MV-4-11 (cell line): Measurements from ENCODE around the gene CHL1.
"Not testable (repeated sequence)": the region's sequence is repeated elsewhere in the genome, so short reads cannot be mapped to it uniquely, and the experiment has no call there.

Source experiments
- DNase-seq: peaks from one replicate; lab custom pipeline; 2025; lab: John Stamatoyannopoulos, UW

CHL1 gene

DNA sequence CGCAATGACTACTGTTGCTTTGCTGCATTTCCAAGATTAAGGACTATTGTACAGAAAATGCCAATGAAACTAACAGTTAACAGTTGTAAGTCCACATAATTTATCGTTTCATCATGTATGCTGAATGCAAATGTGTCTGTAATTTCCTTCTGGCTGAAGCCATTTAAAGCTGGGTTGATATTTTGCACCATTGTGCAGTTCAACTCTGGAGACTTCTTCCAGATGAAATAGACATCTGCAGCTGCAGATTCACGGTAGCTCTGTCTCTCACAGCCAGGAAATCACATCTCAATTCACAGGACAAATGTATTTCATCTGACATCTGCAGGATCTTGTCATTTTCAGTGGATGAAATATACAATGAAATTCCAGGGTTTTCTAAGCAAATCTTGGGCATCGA is 145.4 kb downstream of the CHL1 start:
- DNase-seq: no peak

DNA sequence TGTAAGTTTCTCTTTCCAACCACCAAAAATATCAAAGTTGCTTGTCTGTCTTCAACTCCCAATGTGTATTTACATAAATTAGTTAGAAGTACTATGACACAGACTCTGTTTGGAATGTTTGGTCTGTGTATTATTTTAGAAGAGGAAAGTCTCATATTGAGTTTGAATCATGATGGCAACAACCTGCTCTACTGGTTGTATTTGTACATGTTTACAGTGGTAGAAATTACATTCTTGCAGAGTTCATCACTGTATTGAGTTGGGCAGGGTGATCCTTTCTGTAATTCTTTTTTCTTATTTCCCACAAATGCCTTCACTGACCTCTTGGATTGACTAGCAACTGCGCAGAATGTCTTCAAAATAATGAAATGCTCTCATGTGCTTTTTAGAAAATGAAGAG is 149.6 kb downstream of the CHL1 start:
- DNase-seq: no peak

DNA sequence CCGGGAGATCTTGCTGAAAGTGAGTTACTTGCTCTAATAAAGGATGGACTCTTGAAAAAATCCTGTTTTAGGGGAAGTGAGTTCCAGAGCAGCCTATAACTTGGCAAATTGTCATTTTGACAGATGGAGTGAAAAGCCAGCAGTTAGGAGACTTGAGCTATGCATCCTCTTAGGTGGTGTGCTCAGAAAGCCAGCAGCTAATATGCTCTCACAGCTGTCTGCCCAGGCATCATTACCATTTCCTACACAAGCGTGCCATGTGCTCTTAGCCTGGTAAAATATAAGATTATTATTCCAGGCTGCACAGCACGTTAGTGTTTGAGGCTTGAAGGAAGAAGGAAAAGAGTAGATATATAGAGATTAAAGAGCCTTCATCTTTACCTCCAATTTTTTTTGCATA is 151.0 kb downstream of the CHL1 start:
- DNase-seq: no peak

DNA sequence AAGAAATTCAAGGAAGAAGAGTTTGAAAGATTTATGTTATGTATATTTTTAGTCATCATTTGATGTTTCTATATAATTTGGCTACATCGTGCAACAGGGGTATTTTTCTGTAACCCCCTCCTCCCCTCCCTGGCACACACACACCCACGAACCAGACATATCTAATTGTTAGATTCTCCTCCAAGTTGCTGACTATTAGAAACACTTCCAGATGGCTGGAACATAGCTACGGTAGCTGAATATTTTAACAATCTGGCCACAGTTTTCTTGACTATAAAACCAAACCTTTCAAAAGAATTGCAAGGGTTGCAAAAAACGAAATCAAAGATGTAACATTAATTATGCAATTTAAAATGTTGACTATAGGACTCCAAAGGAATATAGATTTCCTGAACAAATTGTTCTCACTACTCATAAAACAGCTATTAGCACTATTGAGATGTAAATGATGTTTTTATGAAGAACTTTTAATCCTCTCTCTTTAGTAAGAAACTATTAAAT is 154.4 kb downstream of the CHL1 start:
- no peak for DNase-seq

DNA sequence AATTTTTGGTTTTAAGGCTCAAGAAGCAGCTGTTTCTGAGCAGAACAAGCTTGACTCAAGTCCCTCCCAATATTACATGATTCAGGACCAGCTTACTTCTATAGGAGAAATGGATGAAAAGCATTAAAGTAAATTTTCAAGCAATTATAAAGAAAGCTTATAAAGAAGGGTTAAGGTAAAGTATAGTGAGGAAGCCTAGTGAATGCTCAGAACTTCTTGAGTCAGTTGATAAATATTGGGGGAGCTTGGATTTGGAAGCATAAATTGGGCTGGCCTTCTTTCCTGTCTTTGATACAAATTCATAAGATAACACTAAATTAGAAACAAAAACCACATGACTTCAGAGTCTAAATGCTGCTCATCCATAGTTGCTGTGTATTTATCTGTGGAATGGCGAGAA is 156.0 kb downstream of the CHL1 start:
- no peak for DNase-seq

DNA sequence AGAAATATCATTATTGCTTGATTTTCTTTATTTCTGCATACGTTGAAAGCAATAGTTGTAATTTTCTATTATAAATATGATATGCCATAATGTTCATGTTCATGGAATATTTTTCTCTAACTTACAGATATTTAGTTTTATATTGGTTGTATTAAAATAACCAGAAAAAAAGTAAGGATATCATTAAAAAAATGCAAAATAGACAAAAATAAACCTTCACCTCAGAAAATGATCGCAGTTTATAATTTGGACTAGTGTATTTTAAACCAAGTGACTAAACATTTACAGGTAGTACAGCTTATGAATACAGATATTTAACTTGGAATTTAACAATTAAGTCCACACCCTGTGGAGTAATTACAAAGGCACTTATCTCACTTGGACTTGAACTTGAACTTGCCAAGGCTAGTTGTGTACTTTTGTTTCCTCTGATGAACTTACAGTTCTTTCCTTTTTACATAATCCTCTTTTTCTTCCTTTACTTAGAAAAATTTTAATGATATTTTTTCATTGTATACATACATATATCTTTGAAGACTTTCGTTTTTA is 156.7 kb downstream of the CHL1 start:
- DNase-seq: no peak

DNA sequence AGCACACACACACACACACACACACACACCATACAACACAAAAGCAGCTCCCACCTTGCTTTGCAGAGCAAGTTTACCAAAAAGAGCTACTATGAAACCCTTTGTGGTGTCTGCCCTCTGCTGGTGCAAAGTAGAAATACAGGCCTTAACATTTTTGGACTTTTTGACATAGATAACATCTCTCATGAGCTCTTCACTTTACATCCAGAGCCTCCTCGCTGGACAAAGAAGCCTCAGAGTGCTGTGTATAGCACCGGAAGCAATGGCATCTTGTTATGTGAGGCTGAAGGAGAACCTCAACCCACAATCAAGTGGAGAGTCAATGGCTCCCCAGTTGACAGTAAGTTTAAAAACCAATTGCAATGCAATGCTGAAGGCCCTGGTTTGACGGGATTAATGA is 157.9 kb downstream of the CHL1 start:
- peak; percentile 36 for DNase-seq

DNA sequence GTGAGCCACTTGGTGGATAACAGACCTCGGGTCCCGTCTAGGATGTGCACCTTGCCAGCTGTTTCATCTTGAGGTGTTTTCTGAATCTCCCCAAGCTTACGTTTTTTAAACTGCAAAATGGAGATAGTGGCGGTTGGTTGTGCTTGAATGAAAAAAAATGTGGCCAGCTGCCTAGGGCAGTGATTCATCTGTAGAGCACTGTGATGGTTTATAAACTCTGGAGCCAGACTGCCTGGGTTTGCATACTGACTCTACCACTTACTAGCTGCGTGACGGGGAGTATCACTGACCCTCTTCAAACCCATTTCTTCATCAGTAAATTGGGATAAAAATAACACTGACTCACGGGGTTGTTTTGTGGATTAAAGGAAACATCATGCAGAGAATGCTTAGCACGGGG is 159.1 kb downstream of the CHL1 start:
- DNase-seq: no peak

DNA sequence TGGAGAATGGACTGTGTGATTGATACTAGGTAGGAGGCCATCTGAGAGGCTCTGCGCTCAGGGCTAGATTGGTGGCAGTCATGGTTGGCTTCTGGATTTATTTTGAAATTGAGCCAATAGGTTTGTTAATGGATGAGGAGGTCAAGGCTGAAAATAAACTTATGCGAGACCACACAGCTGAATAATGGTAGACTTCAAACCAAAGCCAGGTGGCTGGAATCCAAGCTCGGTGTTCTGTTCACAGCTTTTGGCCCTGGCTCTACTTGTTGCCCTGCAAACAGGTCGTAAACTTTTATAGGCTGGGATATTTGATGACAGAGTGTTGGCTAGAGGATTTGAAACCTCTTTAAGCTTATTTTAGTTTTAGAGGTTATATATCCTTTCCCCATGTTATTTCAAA is 160.4 kb downstream of the CHL1 start:
- DNase-seq: no peak

DNA sequence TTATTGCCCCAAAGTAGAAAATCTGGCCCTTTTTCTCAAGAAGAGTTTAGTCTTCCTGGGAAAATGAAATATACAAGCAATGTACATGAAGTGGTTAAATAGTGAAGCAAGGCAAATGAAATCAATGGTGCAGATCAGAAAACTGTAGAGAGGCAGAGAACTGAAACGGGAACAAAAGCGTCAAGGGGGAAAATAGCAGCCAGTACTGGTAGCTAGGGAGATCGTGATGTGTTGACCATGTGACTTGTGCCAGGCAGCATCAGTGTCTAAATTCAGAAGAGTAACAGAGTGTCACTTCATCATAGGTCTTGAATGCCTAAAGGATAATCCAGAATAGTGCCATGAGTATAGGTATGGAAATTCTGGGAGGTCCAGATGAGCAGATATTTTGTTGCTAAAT is 163.1 kb downstream of the CHL1 start:
- DNase-seq: no peak

DNA sequence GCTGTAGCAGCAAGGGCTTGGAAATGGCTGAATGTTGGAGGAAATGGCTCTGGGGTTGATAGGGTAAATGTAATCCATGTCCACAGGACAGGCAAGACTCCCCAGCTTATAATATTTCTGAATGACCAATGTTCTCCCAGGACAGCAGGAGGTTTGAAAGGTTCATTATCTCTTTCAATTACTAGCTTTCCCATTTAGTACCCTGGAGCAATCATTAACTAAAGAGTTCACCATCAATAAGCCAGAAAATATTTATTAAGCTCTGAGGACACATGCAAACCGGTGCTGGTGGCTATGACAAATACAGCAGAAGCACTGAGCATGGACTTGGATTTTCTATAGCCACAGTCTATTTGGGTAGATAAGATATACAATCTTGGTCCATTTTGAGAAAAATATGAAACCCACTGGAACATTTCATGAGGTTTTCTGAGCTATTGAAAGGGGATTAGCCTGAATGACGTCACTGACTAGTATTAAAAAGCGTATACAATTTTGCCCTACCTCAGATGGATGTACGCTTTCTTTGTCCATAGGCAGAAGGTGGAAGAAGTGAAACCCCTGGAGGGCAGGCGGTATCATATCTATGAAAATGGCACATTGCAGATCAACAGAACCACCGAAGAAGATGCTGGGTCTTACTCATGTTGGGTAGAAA is 166.2 kb downstream of the CHL1 start:
- no peak for DNase-seq

DNA sequence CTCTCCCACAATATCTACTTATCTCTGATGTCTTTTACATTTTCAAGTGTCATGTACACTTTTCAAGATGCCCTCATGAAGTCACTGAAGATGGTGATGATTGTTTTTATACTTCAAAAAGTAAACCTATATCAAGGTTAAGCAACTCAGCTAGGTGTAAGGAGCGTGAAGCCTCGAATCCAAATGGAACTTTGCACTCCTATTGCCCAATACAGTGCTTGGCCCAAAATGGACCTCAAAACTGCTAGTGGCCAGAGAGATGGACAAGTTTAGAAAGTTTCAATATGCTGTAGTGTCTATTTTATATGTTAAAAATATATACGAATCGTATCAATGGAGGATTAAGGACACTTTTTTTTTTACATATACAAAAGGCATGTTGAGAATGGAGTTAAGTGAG is 167.7 kb downstream of the CHL1 start:
- DNase-seq: no peak

DNA sequence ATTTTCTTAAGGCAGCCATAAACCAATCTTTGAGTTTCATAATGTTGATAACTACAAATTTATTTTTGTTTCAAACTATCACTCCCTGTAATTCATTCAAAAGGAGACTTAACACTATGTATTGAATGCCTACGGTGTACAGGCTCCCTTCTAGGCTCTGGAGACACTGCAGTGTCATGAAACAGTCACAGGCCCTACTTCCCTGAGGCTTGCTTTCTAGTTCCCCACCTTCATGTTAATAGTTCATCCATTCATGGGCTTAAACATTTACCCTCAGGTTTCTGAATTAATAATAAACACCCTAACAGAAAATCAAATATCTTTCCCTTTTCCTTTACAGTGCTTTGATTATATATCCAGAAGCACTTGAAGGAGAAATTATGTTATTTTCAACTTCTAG is 168.7 kb downstream of the CHL1 start:
- DNase-seq: no peak

DNA sequence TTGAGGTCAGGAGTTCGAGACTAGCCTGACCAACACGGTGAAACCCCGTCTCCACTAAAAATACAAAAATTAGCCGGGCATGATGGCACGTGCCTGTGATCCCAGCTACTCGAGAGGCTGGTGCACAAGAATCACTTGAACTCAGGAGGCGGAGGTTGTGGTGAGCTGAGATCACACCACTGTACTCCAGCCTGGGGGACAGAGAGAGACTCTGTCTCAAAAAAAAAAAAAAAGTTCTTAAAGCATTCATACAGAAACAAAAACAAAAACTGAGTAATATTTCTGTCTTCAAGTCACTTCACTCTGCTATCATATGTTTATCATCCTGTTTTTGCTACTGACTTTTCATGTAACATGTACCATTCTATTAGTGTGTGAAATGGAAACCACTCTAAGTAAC is 169.7 kb downstream of the CHL1 start:
- not testable (repeated sequence) for DNase-seq

DNA sequence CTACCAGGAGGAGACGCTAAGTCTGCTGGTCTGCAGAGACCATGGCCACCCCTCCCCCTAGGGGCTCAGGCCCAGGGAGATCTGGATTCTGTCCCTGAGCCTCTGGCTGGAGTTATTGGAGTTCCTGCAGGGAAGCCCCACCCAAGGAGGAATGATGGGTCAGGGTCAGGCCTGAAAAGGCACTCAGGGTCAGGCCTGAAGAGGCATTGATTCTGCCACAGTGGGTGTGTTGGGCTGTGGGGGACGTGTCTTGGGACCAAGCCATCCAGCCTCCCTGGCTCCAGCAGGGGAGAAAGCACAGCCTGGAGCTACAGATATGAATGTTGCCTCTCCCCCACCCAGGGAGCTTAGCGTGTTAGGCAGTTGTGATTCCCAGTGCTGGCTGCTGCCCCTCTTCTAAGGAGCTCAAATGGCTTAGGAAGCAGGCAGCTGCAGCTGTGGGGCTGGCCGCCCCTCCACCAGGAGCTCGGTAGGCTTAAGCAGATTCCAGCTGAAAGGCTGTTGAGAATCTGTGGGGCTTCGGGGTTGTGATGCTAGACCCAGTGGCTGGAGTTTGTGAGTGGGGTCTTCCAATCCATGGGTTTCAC is 176.7 kb downstream of the CHL1 start:
- no peak for DNase-seq

DNA sequence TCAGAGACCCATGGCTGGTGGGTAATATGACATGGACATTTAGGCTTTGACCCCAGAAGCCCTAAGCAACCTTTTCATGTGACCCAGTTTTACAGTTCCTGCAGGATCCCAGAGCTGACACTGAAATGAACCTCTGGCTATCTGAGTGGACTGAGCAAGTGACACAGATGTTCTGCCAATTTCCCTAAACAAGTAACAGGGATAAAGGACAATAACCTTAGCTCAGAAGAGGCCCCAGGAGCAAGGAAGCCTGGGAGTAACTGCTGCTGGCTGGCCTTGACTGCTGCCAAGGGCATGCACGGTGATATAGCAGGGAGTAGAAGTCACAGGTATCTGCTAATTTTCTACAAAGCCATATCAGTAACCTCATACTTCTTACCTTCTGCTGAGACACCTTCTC is 177.9 kb downstream of the CHL1 start:
- DNase-seq: no peak

DNA sequence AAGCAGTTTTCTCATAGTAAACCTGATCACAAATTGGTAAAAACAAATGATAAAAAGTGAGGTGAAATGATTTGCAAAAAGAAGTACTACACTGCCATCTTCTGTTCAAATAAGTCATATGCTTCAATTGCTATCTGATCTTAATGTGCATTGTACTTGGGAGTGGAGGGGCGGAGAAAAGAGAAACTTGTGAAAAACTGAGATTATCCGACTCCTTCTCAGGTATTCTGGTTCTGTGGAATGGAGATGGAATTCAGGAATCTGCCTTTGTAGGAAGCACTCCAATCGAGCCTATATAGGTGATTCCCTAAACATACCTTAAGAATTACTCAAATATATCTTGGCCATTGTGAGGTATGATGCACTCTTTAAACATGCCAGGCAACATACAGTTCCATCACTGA is 180.6 kb downstream of the CHL1 start:
- DNase-seq: peak; percentile 2

DNA sequence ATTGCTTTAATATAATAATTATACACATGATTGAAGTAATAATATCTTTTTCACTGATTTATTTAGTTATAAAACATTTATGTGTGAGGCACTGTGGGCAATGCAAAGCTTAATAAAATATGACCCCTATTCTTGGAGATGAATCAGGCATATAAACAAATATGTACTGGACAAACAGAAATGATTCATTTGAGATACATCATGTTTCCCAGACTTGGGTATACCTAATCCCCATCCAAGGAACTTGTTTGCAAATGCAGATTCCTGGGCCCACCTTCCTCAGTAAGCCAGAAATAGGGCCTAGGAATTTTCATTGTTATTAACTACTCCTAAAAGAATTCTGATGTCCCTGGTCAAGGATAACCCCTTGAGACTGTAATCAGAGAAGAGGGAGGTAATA is 184.2 kb downstream of the CHL1 start:
- no peak for DNase-seq

DNA sequence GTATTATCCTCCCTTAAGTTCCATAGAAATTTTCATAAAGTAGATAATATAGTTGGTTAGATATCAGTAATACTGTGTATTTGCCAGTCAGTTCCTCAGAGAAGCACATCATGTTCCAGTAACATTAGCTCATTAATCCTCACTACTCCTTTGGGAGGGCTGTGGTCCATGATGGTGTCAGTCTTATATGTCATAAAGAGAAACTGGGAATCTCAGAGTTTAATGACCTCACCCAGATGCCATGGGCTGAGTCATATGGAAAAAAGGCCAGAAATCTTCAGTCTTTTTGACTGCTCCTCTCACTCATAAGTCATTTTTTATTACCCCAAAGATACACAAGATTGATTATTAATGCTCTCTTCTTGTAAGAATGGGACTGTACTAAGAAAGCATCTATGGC is 188.6 kb downstream of the CHL1 start:
- DNase-seq: no peak

DNA sequence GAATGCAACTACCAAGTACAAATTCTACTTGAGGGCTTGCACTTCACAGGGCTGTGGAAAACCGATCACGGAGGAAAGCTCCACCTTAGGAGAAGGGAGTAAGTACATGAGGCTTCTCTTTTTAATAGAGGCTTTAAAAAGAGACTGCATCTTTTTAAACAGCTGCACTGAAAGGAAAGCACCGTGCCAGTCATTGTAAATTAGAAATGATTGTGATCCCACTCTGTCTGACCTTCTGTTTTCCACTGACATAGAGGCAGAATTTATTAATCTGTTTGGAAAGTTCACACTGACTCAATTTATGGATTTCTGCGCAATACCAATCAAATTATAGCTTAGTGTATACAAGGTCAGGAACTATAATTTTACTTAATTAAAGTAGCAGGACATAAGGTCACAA is 198.2 kb downstream of the CHL1 start:
- no peak for DNase-seq

DNA sequence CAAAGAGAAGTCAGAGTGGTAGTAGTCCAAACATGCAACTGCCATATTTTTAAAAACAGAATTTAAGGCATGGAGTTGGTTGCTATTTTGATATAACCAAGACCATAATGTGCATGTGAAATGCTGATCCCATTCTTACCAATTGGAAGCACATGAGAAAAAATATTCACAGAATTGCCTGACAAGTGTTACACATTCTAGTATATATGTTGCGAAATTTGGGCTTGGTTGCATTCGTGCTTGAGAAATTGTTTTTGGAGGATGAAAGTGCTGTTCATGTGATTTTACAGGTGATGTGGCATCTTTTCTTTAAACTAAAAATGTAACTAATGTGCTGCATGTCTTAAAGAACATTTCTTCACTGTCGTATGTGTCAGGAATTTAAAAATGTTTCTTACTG is 199.7 kb downstream of the CHL1 start:
- no peak for DNase-seq

DNA sequence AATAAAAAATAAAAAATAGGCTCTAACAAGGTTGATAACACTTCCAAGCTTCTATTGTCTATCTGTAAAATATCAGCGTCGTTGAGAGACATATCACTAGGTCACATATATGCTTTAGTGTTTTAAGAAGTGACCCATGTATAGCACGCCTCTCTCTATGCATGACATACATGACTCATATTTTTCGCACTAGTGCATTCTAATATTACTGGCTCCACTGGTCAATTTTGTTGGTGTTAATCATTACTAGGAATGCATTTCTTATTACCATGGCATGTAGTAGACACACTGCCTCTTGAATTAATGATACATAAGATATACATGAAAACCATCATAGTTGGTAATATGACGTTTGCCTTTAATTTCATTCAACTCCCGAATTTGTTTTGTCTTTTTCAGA is 203.1 kb downstream of the CHL1 start:
- DNase-seq: no peak

DNA sequence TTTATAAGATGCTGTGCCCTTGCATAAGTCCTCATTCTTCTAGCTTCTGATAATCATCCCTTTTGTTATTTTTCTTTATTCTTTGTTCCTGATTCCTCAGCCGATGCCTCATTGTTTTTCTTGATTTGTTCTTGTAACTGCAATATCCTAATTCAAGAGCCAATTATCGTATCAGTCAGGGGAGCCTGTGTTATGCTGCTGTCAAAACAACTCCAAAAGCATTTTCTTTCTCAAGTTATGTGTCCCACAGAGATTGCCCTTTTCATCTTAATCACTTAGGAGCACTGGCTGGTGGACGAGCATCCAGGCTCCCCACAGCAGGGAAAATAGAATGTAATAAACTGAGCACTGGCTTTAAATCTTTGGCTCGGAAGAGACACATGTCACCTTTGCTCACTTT is 207.3 kb downstream of the CHL1 start:
- DNase-seq: no peak

DNA sequence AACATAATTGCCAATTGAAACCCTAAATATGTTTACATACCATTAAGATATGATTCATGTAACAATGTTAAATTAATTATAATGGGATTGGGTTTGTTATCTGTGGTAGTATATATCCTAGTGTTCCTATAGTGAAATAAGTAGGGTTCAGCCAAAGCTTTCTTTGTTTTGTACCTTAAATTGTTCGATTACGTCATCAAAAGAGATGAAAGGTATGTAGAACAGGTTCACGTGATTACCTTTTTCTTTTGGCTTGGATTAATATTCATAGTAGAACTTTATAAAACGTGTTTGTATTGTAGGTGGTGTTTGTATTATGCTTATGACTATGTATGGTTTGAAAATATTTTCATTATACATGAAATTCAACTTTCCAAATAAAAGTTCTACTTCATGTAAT is 212.4 kb downstream of the CHL1 start:
- DNase-seq: no peak
